Fibroblast of the conjunctiva (primary cell): ENCODE data around the gene ST3GAL3.

Experiments
- DNase-seq: peaks from one replicate; pipeline ENCODE4 v3.0.0-alpha.2; 2010; ENCODE audit warnings: low read depth

Gene ST3GAL3, protein sequence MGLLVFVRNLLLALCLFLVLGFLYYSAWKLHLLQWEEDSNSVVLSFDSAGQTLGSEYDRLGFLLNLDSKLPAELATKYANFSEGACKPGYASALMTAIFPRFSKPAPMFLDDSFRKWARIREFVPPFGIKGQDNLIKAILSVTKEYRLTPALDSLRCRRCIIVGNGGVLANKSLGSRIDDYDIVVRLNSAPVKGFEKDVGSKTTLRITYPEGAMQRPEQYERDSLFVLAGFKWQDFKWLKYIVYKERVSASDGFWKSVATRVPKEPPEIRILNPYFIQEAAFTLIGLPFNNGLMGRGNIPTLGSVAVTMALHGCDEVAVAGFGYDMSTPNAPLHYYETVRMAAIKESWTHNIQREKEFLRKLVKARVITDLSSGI

DNA sequence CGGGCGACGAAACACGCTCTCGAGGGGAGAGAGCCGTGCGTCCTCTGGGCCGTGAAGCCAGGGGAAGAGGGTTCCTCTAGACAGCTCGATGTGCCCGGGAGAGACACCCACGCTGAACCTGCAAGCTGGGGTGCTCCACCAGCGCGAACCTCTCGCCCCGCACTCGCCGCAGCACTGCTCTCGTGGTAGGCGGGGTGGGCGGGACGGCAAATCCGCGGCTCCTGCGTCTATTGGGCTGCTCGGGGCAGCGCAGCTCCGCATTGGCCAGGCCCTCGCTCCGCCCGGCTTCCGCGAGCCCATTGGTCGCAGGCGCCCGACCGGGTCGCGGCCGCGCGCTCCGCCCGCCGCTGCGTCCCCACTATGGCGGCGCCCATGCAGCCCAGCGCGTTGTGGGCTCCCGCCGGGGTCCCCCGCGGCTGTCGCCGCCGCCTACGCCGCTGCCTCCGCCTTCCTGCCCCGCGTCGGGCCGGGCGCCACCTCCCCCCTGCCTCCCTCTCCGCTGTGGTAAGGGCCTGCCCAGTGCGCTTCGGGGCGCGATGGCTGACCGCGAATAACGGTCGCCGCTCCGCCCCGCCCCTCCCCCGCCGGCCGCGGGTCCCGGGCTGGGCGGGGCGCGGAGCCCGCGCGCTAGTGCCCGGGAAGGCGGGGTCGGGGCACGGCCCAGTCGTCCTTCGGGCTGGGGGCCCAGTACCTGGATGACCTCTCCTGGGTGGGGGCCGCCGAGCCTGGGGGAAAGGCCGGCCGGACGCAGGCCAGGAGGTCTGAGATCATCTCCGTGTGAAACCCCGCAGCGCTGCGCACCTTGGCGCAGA is at the start of gene ST3GAL3:
Gene ST3GAL3, plus strand, starts transcription at position 347 of the 812 bp plus-strand sequence. CDS start 28,727 bp downstream, outside the sequence.
- DNase-seq = peak; percentile 81

DNA sequence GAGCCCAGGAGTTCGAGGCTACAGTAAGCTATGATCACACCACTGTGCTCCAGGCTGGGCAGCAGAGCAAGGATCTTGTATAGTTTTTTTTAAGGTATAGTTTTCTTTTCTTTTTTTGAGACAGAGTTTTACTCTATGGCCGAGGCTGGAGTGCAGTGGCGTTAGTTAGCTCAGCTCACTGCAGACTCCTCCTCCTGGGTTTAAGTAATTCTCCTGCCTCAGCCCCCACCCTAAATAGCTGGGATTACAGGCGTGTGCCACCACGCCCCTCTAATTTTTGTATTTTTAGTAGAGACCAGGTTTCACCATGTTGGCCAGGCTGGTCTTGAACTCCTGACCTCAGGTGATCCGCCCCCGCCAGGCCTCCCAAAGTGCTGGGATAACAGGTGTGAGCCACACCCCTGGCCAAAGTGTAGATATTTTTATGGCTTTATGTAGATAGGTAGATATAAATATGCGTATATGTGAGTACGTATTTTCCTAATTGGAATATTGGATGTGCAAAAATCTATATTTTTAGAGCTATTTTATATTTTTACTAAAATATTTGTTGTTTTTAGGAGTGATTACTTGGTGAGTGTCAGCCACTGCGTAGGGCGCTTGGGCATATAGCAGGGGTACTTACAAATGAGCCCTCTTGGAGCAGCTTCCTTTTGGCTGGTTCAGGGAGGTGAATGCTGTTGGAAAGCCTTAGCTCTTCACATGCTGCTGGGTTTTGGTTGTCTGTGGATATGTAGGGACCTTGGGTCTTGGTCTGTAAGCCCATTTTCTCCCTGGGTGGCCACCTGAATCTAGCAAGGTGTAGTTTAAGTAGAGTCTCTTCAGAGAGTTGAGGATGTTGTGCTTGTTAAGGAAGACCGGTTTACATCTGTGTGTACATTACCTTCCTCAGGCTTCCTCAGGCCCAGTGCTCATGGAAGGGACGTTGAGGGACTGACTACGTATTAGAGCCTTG is 47.8 kb upstream of the ST3GAL3 start:
- no peak for DNase-seq

DNA sequence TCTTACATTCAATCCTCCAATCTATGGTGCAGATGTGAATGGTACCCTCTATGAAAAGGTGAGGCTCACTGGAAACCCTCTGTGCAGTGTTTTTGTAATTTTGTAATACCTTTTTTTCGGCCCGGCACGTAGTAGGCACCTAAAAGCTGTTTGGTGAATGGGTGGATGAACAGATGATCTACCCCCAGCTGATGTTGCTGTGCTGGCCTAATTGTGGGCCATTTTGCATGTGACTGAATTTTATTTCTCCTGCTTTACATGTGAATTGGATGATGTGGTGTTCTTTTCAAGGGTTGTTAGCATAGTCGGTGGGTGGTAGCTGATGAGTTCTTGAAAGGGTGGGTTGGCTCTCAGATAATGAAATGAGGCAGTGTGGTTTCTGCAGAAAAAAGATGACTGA is 47.0 kb upstream of the ST3GAL3 start:
- no peak for DNase-seq

DNA sequence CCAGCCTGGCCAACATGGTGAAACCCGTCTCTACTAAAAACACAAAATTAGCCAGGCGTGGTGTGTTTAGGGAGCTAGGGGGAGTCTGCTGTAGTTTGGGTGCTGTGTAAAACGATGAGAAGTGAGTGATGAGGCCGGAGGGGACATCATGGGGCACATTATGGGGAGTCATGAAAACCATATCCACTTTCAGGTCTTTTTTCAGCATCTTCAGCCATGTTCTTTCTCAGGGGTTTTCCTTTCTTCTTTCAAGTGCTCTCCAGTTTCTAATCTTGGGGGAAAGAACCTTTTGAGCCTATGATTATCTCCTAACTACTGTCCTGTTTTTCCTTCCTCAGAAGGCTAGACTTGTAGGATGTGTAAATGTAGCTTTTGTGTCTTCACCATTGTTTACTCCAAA is 43.0 kb upstream of the ST3GAL3 start:
- DNase-seq = no peak

DNA sequence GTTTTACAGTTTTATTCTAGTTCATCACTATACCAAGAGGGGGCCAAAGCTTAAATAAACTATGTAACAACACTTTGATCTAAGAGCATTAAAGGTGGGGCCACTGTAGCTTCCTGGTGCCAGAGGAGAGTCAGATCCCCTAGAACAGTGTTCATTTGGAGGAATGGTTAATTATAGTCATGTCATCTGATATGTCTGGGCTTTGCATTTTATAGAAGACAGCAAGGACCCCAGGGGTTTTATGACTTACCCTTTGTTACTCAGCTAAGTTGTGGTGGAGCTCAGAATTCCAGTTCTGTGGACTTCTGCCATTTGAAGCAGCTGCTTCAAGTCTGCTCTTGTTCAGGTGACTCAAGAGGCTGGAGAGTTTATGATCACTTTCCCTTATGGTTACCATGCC is 40.7 kb upstream of the ST3GAL3 start:
- DNase-seq = no peak

DNA sequence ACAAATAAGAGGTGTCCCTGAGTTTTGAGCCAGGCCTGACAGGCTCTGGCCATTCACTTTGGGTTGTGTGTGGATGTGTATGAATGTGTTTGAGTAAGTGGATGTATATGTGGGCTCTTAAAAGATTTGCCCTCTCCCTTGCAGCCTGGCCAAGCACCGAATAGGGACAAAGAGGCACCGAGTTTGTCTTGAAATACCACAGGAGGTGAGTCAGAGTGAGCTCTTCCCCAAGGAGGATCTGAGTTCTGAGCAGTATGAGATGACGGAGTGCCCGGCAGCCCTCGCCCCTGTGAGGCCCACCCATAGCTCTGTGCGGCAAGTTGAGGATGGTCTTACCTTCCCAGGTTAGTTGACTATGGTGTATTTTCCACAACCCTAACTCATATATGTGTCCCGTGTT is 38.4 kb upstream of the ST3GAL3 start:
- DNase-seq = no peak

DNA sequence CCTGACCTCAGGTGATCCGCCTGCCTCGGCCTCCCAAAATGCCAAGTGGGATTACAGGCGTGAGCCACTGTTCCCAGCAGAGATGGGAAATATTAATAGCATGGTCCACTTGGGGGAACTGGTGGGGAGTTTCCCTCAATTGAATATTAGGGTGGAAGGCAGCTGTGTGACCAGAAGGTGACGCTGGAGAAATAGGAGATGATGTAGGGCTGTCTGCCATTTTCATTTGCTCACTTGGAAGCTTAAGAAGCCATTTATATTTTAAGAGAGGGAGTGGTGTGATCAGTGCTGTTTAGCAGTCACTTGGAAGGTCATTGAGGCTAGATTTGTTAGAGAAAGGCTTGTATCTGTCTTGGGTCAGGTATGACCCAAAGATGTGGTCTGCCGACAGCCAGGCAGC is 37.5 kb upstream of the ST3GAL3 start:
- no peak for DNase-seq

DNA sequence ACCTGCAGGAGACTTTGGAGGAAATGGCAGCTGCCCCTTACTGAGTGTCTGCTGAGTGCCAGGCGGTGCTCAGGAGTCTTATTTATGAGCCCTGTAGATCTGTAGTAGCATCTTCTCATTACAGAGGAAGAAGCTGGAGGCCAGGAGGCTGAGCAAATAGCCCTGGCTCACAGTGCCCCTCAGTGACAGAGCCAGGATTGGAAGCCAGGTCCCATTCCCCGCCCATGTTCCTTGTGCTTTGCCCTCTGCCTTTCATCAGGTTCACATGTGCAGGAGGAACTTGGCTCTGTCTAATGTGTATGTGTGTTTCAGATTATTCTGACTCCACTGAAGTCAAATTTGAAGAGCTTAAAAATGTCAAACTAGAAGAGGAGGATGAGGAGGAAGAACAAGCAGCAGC is 36.1 kb upstream of the ST3GAL3 start:
- DNase-seq = no peak

DNA sequence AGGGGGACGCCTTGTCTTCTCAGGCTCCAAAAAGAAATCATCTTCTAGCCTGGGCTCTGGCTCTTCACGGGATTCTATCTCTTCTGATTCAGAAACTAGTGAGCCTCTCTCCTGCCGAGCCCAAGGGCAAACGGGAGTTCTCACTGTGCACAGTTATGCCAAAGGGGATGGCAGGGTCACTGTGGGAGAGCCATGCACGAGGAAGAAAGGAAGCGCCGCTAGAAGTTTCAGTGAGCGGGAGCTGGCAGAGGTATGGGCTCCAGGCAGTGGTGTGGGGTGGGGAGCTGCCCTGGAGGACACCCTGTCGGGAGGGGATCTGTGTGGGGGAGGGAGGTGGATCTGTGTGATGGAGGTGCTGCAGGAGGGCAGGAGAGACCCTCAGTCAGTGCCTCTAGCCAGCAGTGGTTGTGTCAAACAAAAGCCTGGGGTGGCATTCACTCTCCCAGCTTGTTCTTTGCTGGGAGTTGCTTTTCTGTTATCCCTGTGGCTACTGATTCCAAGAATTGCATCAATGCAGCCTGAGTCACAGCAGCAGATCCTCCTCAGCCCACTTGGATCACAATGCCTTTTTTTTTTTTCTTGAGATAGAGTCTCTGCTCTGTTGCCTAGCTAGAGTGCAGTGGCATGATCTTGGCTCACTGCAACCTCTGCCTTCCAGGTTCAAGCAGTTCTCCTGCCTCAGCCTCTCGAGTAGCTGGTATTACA is 35.6 kb upstream of the ST3GAL3 start:
- peak; percentile 38 for DNase-seq

DNA sequence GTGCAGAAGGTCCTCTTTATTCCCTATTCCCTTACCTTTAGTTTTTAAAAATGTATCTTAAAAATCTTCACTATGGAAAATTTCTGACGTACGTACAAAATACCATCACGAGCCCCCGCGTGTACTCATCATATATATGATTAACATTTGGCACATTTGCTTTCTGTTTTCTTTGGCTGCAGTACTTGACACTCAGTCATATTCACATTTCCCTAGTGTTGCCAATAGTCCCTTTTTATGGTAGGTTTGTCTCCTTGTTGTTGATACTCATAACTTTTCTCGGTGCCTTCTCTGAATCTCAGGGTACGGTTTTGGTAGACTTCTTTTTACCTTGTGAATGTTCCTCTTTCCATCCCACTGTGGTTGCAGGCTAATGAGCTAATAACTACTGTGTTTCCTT is 34.1 kb upstream of the ST3GAL3 start:
- no peak for DNase-seq

DNA sequence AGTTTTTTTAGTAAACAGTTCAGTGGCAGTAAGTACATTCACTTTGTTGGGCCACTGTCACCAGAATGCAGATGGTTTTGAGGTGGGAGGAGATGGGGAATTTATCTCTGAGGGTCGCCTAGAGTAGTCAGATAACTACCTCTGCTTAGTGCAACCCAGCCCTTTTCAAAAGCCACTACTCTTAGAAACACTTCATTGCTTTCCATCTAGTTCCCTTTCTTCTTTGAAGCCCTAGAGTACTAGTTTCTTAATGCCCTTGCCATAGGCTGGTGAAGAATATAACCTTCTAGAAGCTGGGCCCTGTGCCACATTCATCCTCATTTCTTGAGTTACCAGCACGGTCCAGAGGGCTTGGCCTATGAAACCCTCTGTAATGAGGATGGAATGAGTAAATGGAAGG is 28.4 kb upstream of the ST3GAL3 start:
- DNase-seq = no peak

DNA sequence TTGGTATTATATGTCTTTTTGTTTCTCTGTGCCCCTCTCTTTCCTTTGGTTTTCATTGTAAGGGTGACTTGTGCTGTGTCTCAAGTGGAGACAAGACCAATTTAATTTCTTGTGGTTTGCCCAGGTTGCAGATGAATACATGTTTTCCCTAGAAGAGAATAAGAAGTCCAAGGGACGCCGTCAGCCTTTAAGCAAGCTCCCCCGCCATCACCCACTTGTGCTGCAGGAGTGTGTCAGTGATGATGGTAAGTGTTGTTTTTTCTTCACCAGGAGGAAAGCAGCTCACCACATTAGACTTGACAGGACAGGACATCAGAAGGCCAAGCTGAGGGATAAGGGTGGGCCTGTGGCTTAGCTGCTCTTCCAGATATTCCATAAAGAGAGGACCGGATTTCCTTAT is 23.8 kb upstream of the ST3GAL3 start:
- no peak for DNase-seq

DNA sequence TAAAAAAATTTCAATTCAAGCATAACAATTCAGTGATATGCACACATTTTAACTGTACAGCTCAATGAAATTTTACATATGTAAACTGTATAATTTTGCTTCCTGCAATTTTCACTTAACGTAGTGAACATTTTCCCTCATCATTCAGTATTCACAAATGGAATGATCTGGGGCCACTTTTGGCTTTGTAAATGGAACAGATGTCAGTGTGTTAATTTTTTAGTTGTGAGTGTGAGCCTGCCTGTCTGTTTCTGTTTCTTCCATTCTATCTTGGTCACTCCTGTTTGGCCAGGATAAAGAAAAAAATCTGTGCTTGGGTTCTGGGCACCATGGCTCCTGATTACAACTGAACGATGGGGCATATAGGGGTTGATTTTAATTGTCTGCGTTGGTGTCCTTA is 20.5 kb upstream of the ST3GAL3 start:
- no peak for DNase-seq

DNA sequence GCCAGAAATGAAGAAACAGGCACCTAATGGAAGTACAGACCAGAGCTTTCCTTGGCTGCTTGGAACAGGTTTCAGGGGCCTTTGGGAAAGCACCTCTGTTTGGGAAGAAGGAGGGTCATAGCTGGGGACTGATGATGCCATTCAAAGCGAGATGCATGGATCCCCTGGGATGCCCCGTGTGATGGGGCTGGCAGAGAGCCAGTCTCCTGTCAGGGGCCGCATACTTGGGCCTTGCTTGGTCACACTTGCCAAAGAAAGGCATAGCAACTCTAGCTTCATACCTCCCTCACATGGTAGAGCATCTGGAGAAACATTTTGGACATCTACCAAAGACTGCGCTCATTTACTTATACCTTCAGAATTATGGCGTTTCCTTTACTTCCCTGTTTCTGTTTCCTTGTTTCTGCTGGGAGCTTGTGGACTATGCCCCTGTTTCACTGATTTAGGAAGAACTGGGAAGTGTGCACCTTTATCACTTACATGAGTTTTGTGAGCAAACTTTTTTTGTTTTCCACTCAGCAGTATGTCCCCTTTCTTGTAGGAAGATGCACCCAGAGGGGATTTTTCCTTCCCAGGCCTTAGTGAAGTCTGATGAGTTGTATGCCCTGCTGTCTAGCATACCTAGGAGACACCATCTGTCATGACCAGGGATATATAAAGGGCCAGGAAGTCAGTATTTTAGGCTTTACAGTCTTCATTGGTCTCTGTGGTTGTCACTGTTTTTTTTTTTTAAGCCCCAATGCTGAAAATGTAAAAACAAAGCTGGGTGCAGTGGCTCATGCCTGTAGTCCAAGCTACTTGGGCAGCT is 19.8 kb upstream of the ST3GAL3 start:
- no peak for DNase-seq

DNA sequence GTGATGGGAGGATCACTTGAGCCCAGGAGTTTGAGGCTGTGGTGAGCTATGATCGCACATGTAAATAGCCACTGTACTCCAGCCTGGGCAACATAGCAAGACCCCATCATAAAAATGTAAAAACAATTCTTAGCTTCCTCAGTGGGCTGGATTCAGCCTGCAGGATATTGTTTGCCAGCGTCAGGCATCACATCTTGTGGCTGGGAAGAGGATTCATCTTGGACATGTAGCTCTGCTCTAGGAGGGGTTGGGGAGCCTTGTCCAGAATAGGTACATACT is 19.3 kb upstream of the ST3GAL3 start:
- DNase-seq = no peak

DNA sequence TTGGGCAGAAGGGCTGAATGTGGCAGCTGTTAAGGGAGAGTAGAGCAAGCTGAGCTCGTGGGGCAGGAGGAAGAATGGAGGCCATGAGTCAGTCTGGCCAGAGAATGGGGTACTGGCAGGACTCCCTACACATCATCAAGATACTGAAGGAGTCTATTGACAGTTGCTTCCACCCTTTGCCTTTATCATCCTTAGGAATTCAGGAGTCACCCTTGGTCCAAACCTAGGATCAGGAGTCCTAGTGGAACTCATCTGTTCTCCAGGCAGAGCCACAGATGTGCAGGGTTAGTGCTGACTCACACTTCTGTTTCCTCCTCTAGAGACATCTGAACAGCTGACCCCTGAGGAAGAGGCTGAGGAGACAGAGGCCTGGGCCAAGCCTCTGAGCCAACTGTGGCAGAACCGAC is 18.7 kb upstream of the ST3GAL3 start:
- no peak for DNase-seq

DNA sequence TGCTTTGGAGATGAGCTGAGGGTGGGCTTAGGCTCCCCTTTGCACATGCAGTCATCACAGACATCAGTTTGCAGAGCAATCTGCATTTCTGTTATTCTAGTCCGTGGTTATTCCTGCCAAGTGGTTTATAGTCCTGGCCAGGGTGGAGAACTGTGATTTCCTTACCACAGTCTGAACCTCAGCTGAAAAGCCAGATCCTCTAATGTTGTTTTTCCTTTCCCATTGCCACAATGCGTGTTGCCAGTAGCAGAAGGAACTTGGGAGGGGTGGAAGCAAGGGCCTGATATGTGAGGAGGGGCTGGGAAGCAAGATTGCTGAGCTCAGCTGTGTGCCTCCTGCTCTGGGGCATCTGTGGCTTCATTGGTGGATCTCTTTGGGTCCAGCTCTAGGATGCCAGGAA is 18.0 kb upstream of the ST3GAL3 start:
- DNase-seq = no peak

DNA sequence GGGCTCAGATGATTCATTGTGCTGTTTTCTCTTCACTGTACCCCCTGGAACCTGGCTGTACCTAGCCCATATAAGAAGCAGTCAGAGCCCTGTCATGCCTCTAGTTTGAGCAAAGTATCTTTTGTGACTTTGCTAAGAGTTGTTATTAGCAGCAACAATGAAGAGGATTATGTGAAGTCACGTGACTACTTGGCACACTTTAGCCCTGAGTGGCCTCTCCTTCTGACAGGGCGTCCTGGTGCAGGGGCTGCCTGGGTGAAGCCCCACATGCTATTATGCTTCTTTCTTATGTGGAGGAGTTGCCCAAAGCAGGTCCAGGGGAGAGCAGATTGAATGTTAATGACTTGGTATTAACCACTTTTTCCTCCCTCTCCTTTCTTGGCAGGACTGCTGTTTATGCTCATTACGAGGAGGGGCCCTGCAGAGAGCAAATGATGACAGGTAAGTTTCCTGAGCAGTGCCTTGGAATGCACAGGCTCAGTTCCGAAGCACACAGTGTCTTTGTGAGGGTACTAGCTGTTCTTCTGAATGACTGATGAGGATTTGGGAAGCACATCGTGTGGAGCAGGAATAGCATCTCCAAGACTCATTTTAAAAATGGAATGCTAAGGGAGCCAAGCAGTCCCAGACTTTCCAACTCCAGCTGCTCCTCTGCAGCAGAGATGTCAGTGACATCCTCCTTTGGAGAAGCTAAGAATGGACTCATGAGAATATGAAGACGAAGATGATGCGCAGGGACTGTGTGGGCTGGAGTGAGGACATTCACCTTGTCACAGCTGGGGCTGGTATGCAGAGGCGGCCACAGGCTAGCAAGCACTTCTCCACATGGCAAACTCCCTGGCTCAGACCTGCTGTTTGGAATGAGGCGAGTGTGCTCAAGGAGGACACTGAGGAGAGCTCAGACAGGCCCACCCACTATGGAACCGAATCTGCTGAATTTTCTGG is 15.2 kb upstream of the ST3GAL3 start:
- no peak for DNase-seq

DNA sequence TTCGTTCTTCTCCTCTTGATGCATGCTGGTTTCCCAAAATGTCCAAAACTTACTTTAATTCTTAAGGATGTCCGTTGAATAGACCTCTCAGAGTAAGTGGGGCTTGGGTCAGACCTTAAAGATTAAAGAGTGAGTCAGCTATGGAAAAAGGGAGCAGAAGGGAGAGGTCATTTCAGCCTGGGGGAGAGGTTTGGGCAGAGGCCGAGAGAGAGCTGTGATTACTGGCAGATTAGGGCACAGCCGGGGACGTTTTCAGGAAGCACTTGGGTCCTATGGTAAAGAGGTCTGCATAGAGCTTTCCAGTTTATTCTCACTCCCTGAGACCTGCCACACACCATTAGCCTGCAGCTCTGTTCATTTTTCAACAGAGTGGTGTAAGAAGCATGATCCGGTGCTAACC is 14.0 kb upstream of the ST3GAL3 start:
- DNase-seq = no peak

DNA sequence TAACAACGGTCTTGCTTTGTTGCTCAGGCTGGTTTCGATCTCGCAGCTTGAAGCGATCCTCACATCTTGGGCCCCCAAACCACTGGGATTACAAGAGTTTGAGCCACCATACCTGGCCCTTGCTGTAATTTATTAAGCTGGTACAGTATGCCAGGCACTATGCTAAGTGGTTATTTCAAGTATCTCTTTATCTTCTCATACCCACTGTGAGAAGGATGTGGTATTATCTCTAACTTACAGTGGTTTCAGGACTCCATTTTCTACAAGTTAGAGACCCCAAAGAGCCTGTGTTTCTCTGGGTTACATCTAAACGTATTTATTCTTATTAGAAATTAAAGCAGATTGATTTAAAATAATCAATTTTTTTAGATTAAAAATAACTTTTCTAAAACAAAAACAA is 8.1 kb upstream of the ST3GAL3 start:
- DNase-seq = no peak
